ENCODE results near the gene U2AF1. TPM values are rescaled to one million over a fixed set of nuclear protein-coding genes. Genes with fewer than 3 reads are reported as not detected.
A peak's percentile ranks its signal among the peaks of the same experiment; 100 is the strongest.
"Not testable (repeated sequence)": the region's sequence is repeated elsewhere in the genome, so short reads cannot be mapped to it uniquely, and the experiment has no call there.

Gene U2AF1
- polyA plus RNA-seq, 4 donors = 39.2 to 124 (median 43.4) TPM

- not testable (repeated sequence) for DNase-seq; H3K27me3 ChIP-seq (ENCODE audit: control insufficient read depth in 3 of 3, insufficient read depth in 3 of 3, low read length in 3 of 3); H3K4me1 ChIP-seq (ENCODE audit: control insufficient read depth in 3 of 3, insufficient read depth in 2 of 3, low read depth in 1 of 3, low read length in 2 of 3); H3K9me3 ChIP-seq (ENCODE audit: control insufficient read depth in 2 of 2, insufficient read depth in 1 of 2, low read depth in 1 of 2, low read length in 1 of 2); H3K36me3 ChIP-seq (ENCODE audit: control insufficient read depth in 3 of 3, insufficient read depth in 2 of 3, low read depth in 1 of 3, low read length in 3 of 3); FAIRE-seq; H3K4me3 ChIP-seq (ENCODE audit: low read depth in 1 of 3, low read length in 3 of 3)
- H3K27ac ChIP-seq (ENCODE audit: low read depth in 1 of 3, low read length in 2 of 3) = peak overlapping the region in 1 of 3 donors; percentile 20
- 54 to 57% methylated on average over 2 of the region's 28 CpGs; no CpG with 5 or more reads in 1 of the 3 donors for WGBS, 3 donors
Observed at GRCh38 chr21:43062955-43063664, 44.3 kb downstream of the U2AF1 start.

DNA sequence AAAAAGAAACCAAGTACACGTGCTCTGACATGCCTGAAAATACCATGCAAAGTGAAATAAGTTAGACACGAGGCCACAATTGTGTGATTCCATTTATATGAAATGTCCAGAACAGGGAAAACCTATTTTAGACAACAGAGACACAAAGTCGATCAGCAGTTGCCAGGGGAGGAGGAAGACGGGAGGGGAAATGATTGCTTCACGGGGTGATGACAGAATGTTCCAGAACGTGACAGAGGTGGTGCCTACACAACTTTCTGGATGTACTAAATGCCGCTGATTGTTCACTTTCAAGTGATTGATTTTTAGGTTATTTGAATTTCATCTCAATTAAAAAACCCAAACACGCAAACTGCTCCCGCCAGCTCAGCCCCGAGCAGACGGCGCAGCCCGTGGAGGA is 54.3 kb downstream of the U2AF1 start:
- H3K9me3 ChIP-seq (ENCODE audit: control insufficient read depth in 2 of 2, insufficient read depth in 1 of 2, low read depth in 1 of 2, low read length in 1 of 2); H3K4me3 ChIP-seq (ENCODE audit: low read depth in 1 of 3, low read length in 3 of 3); H3K27ac ChIP-seq (ENCODE audit: low read depth in 1 of 3, low read length in 2 of 3); FAIRE-seq; DNase-seq; H3K4me1 ChIP-seq (ENCODE audit: control insufficient read depth in 3 of 3, insufficient read depth in 2 of 3, low read depth in 1 of 3, low read length in 2 of 3); H3K27me3 ChIP-seq (ENCODE audit: control insufficient read depth in 3 of 3, insufficient read depth in 3 of 3, low read length in 3 of 3); H3K36me3 ChIP-seq (ENCODE audit: control insufficient read depth in 3 of 3, insufficient read depth in 2 of 3, low read depth in 1 of 3, low read length in 3 of 3): not testable (repeated sequence)
- WGBS, 3 donors = no CpG with 5 or more reads among the region's 13 CpGs

GRCh38 chr21:43045876-43046821 is 61.2 kb downstream of the U2AF1 start:
- H3K9me3 ChIP-seq (ENCODE audit: control insufficient read depth in 2 of 2, insufficient read depth in 1 of 2, low read depth in 1 of 2, low read length in 1 of 2); H3K36me3 ChIP-seq (ENCODE audit: control insufficient read depth in 3 of 3, insufficient read depth in 2 of 3, low read depth in 1 of 3, low read length in 3 of 3); H3K27ac ChIP-seq (ENCODE audit: low read depth in 1 of 3, low read length in 2 of 3); FAIRE-seq; H3K27me3 ChIP-seq (ENCODE audit: control insufficient read depth in 3 of 3, insufficient read depth in 3 of 3, low read length in 3 of 3); H3K4me1 ChIP-seq (ENCODE audit: control insufficient read depth in 3 of 3, insufficient read depth in 2 of 3, low read depth in 1 of 3, low read length in 2 of 3); H3K4me3 ChIP-seq (ENCODE audit: low read depth in 1 of 3, low read length in 3 of 3): not testable (repeated sequence)
- DNase-seq = peak in 1 of 2 donors; percentile 9
- 37 to 49% (median 41%) methylated on average over 13 to 20 of the region's 21 CpGs for WGBS, 3 donors

DNA sequence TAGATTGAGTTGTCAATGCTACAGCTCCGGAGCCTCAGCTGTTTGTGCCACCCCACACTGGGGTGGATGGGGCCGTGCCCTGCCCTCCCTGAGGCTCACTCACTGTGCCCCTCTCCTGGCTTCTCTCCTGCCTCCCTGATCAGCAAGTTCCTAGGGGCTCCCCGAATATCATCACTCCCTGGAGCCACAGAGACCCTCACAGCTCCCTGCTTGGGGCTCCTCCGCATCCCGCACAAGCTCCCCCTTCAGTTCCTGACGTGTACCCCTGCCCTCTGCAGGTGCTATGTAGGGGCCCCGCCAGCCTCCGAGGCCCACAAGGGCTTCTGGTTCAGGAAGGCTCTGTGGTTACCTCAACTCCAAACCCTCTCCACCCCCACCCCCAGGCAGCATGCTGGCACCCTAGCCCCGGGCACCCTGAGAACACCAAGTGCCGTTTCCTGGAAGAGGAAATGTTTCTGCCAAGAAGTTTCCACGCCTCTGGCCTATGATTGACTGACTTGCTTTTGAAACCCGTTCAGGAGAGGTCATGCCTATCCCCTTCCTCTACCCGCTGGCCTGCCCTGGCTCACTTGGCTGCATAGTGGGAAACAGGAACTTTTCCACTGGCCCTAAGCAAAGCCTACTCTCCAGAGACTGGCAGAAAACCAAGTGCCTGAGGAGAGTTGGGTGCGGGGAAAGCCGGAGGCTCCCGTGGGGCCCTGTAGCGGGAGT is 62.0 kb downstream of the U2AF1 start:
- H3K4me1 ChIP-seq (ENCODE audit: control insufficient read depth in 3 of 3, insufficient read depth in 2 of 3, low read depth in 1 of 3, low read length in 2 of 3); H3K36me3 ChIP-seq (ENCODE audit: control insufficient read depth in 3 of 3, insufficient read depth in 2 of 3, low read depth in 1 of 3, low read length in 3 of 3); H3K4me3 ChIP-seq (ENCODE audit: low read depth in 1 of 3, low read length in 3 of 3); H3K27ac ChIP-seq (ENCODE audit: low read depth in 1 of 3, low read length in 2 of 3); DNase-seq; H3K27me3 ChIP-seq (ENCODE audit: control insufficient read depth in 3 of 3, insufficient read depth in 3 of 3, low read length in 3 of 3); H3K9me3 ChIP-seq (ENCODE audit: control insufficient read depth in 2 of 2, insufficient read depth in 1 of 2, low read depth in 1 of 2, low read length in 1 of 2); FAIRE-seq: not testable (repeated sequence)
- 30 to 39% (median 37%) methylated on average over 6 to 7 of the region's 17 CpGs for WGBS, 3 donors

DNA sequence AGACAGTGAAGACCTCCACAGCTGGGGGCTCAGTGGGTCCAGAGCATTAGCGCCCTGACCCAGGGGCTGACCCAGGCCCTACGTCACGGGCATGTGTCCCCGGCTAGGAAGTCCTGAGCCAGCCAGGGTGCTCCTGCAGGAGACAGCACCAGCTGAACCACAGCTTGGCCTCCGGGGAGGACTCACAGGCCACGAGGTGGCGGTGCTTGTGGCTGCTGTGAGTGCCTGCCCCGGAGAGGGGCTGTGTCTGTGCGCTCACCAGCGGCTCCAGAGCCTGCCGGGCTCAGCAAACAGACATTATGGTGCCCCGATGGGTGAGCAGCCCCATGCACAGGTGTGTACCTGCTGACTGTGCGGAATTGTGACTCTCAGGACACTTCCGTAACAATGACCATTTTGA is 62.8 kb downstream of the U2AF1 start:
- H3K27me3 ChIP-seq (ENCODE audit: control insufficient read depth in 3 of 3, insufficient read depth in 3 of 3, low read length in 3 of 3); H3K9me3 ChIP-seq (ENCODE audit: control insufficient read depth in 2 of 2, insufficient read depth in 1 of 2, low read depth in 1 of 2, low read length in 1 of 2); H3K27ac ChIP-seq (ENCODE audit: low read depth in 1 of 3, low read length in 2 of 3); H3K36me3 ChIP-seq (ENCODE audit: control insufficient read depth in 3 of 3, insufficient read depth in 2 of 3, low read depth in 1 of 3, low read length in 3 of 3); DNase-seq; H3K4me3 ChIP-seq (ENCODE audit: low read depth in 1 of 3, low read length in 3 of 3); FAIRE-seq; H3K4me1 ChIP-seq (ENCODE audit: control insufficient read depth in 3 of 3, insufficient read depth in 2 of 3, low read depth in 1 of 3, low read length in 2 of 3): not testable (repeated sequence)
- WGBS, 3 donors = 62 to 72% (median 65%) methylated on average over 7 to 12 of the region's 14 CpGs

- not testable (repeated sequence) for DNase-seq; H3K4me3 ChIP-seq (ENCODE audit: low read depth in 1 of 3, low read length in 3 of 3); H3K4me1 ChIP-seq (ENCODE audit: control insufficient read depth in 3 of 3, insufficient read depth in 2 of 3, low read depth in 1 of 3, low read length in 2 of 3); FAIRE-seq; H3K36me3 ChIP-seq (ENCODE audit: control insufficient read depth in 3 of 3, insufficient read depth in 2 of 3, low read depth in 1 of 3, low read length in 3 of 3); H3K27ac ChIP-seq (ENCODE audit: low read depth in 1 of 3, low read length in 2 of 3); H3K27me3 ChIP-seq (ENCODE audit: control insufficient read depth in 3 of 3, insufficient read depth in 3 of 3, low read length in 3 of 3); H3K9me3 ChIP-seq (ENCODE audit: control insufficient read depth in 2 of 2, insufficient read depth in 1 of 2, low read depth in 1 of 2, low read length in 1 of 2)
- WGBS, 3 donors = 94 to 96% (median 94%) methylated on average over 4 to 10 of the region's 14 CpGs
Observed at GRCh38 chr21:43043291-43043690, 64.1 kb downstream of the U2AF1 start.

Other genes starting within 250 kb of the U2AF1 start
- gene WDR4, start 228.0 kb downstream of the U2AF1 start, polyA plus RNA-seq = 10 to 100 TPM in 1 of 4 donors, 1 to 10 TPM in 3; 3.5 to 20.7 (median 7.0) TPM
- 10 to 100 TPM; 15.9 to 29.2 (median 19.4) TPM for gene NDUFV3, start 214.3 kb downstream of the U2AF1 start, polyA plus RNA-seq
- under 1 TPM in 1 of 4 donors, not detected in 3; 0.89 TPM for gene ERVH48-1, start 181.9 kb downstream of the U2AF1 start, polyA plus RNA-seq
- 10 to 100 TPM in 1 of 4 donors, 1 to 10 TPM in 3; 4.7 to 11.8 (median 6.0) TPM for gene PKNOX1, start 133.0 kb downstream of the U2AF1 start, polyA plus RNA-seq
- gene CBS, start 31.7 kb downstream of the U2AF1 start, polyA plus RNA-seq = 10 to 100 TPM in 3 of 4 donors, 1 to 10 TPM in 1; 9.4 to 20.6 (median 11.0) TPM
- not detected for gene CRYAA, start 61.4 kb upstream of the U2AF1 start, polyA plus RNA-seq

Data from small intestine (tissue), 7 donors.